Measurements from ENCODE around the gene OVCA2. TPM values are rescaled to one million over a fixed set of nuclear protein-coding genes. Genes with fewer than 3 reads are reported as not detected.
A peak's percentile ranks its signal among the peaks of the same experiment; 100 is the strongest.

OVCA2 gene
- total and polyA plus RNA-seq, 4 experiments from 2014 or later, result 27.9 to 90.3 (median 43.2) TPM

GRCh38 chr17:2034157-2034556, 7.7 kb upstream of the OVCA2 start:
- H3K27ac ChIP-seq (ENCODE audit: low read depth, low read length), result no peak overlapping the region
- ChIA-PET CTCF (ENCODE audit: partially characterized antibody) (interaction anchor here (0.9 kb wide), 1 partner anchor 20 kb away, joined by 3 read pairs; the partner anchor contains the start of gene HIC1), POLR2A (ENCODE audit: partially characterized antibody) (interaction anchor here (2.1 kb wide), 1 partner anchor 10 kb away, joined by 7 read pairs; the partner anchor contains the start of gene RTN4RL1)
- Mint-ChIP-seq H3K9me3 (no peaks in the 10 kb centered on the region), H3K36me3 (peaks cover 10 to 36% of the 10 kb centered on the region in 2 donors), H3K27me3 (no peaks in the 10 kb centered on the region), H3K4me3 (no peak overlapping the region), H3K27ac (no peak overlapping the region), H3K4me1 (peaks cover 9 to 32% (median 21%) of the 10 kb centered on the region in 4 donors)
- H3K4me3 ChIP-seq (ENCODE audit: low read length in 2 of 2), result no peak overlapping the region
- DNase-seq, result no peak
- no peaks in the 10 kb centered on the region for H3K27me3 ChIP-seq (ENCODE audit: insufficient read depth, low read length)
- peaks cover 30% of the 10 kb centered on the region for H3K36me3 ChIP-seq (ENCODE audit: insufficient read depth, low read length)
- intact Hi-C loops (cut with micrococcal nuclease), result no loop called here
- peaks cover 30% of the 10 kb centered on the region for H3K4me1 ChIP-seq (ENCODE audit: insufficient read depth, low read length)
- H3K9me3 ChIP-seq (ENCODE audit: control insufficient read depth in 1 of 2, low read length in 2 of 2), result no peaks in the 10 kb centered on the region

DNA sequence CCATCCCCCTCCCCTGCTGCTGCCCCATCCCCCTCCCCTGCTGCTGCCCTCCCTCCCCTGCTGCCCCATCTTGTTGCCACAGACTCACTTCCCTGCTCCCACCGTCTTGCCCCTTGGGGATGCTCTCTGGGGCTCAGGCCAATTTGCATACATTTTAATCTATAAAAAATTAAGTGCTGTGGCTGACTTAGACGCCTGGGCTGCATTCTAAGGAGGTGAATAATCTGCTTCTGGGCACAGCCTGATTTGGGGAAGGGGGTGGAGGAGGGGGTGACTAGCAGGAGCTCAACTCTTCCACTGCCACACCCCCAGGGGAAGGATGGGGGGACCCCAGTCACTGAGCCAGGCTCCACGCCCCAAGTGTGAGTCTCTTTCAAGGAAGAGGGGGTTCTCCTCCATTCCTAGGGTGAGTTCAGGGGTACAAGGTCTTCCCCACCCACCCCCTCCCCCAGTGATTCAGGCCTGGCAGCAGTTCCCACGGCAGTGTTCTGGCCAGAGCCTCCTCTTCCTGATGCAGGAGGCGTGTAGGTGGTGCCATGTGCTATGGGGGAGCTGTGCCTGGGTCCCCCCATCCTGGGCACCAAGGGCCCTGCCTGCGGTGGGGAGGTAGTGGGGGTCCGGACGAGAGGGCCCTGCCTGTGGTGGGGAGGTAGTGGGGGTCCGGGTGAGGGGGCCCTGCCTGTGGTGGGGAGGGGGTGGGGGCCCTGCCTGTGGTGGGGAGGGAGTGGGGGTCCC, 6.8 kb upstream of the OVCA2 start:
- intact Hi-C loops (cut with micrococcal nuclease), result no loop called here
- Mint-ChIP-seq H3K9me3 (no peaks in the 10 kb centered on the region), H3K27me3 (no peaks in the 10 kb centered on the region), H3K4me3 (no peak overlapping the region), H3K27ac (no peak overlapping the region), H3K36me3 (peaks cover 12 to 40% of the 10 kb centered on the region in 2 donors), H3K4me1 (peaks cover 9 to 32% (median 18%) of the 10 kb centered on the region in 4 donors)
- ChIA-PET CTCF (ENCODE audit: partially characterized antibody) (no interaction called here), POLR2A (ENCODE audit: partially characterized antibody) (interaction anchor here (1.0 kb wide), 1 partner anchor 318 kb away, joined by 3 read pairs; no protein-coding TSS in a partner anchor)
- no peak for DNase-seq
- no peaks in the 10 kb centered on the region for H3K27me3 ChIP-seq (ENCODE audit: insufficient read depth, low read length)
- no peak overlapping the region for H3K27ac ChIP-seq (ENCODE audit: low read depth, low read length)
- peaks cover 30% of the 10 kb centered on the region for H3K36me3 ChIP-seq (ENCODE audit: insufficient read depth, low read length)
- peaks cover 25% of the 10 kb centered on the region for H3K4me1 ChIP-seq (ENCODE audit: insufficient read depth, low read length)
- no peaks in the 10 kb centered on the region for H3K9me3 ChIP-seq (ENCODE audit: control insufficient read depth in 1 of 2, low read length in 2 of 2)
- no peak overlapping the region for H3K4me3 ChIP-seq (ENCODE audit: low read length in 2 of 2)

DNA sequence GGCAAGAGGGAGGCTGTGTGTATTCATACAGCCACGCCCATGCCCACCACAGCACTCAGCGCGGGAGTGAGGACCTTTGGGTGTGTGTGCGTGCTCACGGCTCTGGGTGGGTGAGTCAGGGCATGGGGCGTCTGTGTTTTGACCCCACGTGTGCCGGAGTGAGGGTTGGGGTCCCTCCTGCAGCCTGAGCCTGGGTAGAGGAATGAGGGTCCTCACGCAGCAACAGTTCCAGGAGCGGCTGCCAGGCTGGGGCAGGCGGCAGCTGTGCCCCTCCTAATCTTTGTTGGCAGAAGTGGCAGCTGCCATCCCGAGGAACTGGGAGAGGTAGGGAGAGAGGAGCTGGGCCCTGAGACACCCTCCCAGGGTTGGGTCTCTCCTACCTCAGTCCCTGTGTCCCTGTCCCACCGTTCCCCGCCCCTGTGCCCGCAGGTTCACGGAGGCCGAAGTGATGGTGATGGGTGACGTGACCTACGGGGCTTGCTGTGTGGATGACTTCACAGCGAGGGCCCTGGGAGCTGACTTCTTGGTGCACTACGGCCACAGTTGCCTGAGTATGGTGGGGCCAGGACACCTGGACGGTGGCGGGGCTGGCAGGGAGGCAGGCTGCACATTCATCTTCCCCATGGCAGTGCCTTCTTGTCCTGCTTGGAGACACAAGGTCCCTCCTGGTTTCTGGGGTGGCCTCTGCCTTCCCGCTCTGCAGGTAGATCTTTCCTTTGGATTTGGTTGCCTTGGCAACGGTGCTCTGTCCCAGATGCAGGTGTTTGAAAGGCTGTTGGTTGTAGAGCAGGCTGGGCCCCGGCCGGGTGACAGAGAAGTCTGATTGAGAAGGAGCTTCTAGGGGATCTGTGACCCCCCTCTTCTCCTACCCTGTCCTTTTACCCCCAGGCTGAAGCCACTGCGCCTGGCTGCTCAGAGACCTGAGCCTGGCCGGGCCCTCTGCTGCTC, 6.0 kb upstream of the OVCA2 start:
- ChIA-PET POLR2A (ENCODE audit: partially characterized antibody) (interaction anchor here (1.0 kb wide), 1 partner anchor 319 kb away, joined by 3 read pairs; no protein-coding TSS in a partner anchor), CTCF (ENCODE audit: partially characterized antibody) (no interaction called here)
- no peak overlapping the region for H3K27ac ChIP-seq (ENCODE audit: low read depth, low read length)
- no peaks in the 10 kb centered on the region for H3K9me3 Mint-ChIP-seq
- peaks cover 21% of the 10 kb centered on the region for H3K4me1 ChIP-seq (ENCODE audit: insufficient read depth, low read length)
- H3K4me1 Mint-ChIP-seq, result peaks cover 8 to 27% (median 13%) of the 10 kb centered on the region in 4 donors
- no peak overlapping the region for H3K4me3 Mint-ChIP-seq
- intact Hi-C loops (cut with micrococcal nuclease), result no loop called here
- H3K36me3 Mint-ChIP-seq, result peaks cover 13 to 36% of the 10 kb centered on the region in 2 donors
- DNase-seq, result no peak
- H3K4me3 ChIP-seq (ENCODE audit: low read length in 2 of 2), result no peak overlapping the region
- H3K36me3 ChIP-seq (ENCODE audit: insufficient read depth, low read length), result peaks cover 30% of the 10 kb centered on the region
- no peak overlapping the region for H3K27ac Mint-ChIP-seq
- no peaks in the 10 kb centered on the region for H3K27me3 ChIP-seq (ENCODE audit: insufficient read depth, low read length)
- H3K9me3 ChIP-seq (ENCODE audit: control insufficient read depth in 1 of 2, low read length in 2 of 2), result no peaks in the 10 kb centered on the region
- H3K27me3 Mint-ChIP-seq, result no peaks in the 10 kb centered on the region

- intact Hi-C loops (cut with micrococcal nuclease), result no loop called here
- no peak overlapping the region for H3K4me3 ChIP-seq (ENCODE audit: low read length in 2 of 2)
- H3K27ac ChIP-seq (ENCODE audit: low read depth, low read length), result no peak overlapping the region
- Mint-ChIP-seq H3K36me3 (peaks cover 13 to 40% of the 10 kb centered on the region in 2 donors), H3K27me3 (no peaks in the 10 kb centered on the region), H3K4me3 (no peak overlapping the region), H3K4me1 (peaks cover 7 to 24% (median 12%) of the 10 kb centered on the region in 4 donors), H3K9me3 (no peaks in the 10 kb centered on the region), H3K27ac (peak overlapping the region in 1 of 7 donors; percentile 15)
- CTCF ChIA-PET (ENCODE audit: partially characterized antibody), result no interaction called here
- H3K9me3 ChIP-seq (ENCODE audit: control insufficient read depth in 1 of 2, low read length in 2 of 2), result no peaks in the 10 kb centered on the region
- peaks cover 30% of the 10 kb centered on the region for H3K36me3 ChIP-seq (ENCODE audit: insufficient read depth, low read length)
- DNase-seq, result no peak
- H3K27me3 ChIP-seq (ENCODE audit: insufficient read depth, low read length), result no peaks in the 10 kb centered on the region
- H3K4me1 ChIP-seq (ENCODE audit: insufficient read depth, low read length), result peaks cover 14% of the 10 kb centered on the region
- POLR2A ChIA-PET (ENCODE audit: partially characterized antibody), result no interaction called here
Observed at GRCh38 chr17:2037155-2037554, 4.7 kb upstream of the OVCA2 start.

GRCh38 chr17:2040219-2040827, 1.5 kb upstream of the OVCA2 start:
- H3K4me1 Mint-ChIP-seq, result peaks cover 6 to 32% (median 14%) of the 10 kb centered on the region in 4 donors
- Histone ChIP-seq H3K4me1 (ENCODE audit: insufficient read depth, low read length) (peaks cover 24% of the 10 kb centered on the region), H3K27me3 (ENCODE audit: insufficient read depth, low read length) (no peaks in the 10 kb centered on the region), H3K4me3 (ENCODE audit: low read length in 2 of 2) (no peak overlapping the region), H3K36me3 (ENCODE audit: insufficient read depth, low read length) (peaks cover 39% of the 10 kb centered on the region), H3K9me3 (ENCODE audit: control insufficient read depth in 1 of 2, low read length in 2 of 2) (no peaks in the 10 kb centered on the region), H3K27ac (ENCODE audit: low read depth, low read length) (no peak overlapping the region)
- peak overlapping the region; percentile 40 to 93 (median 64) for H3K4me3 Mint-ChIP-seq
- ChIA-PET CTCF (ENCODE audit: partially characterized antibody) (interaction anchor here (0.8 to 1.6 kb wide), 4 partner anchors 9 to 213 kb away, joined by 3 to 4 read pairs (median 3); no protein-coding TSS in a partner anchor), POLR2A (ENCODE audit: partially characterized antibody) (interaction anchor here (1.2 to 3.0 kb wide), 6 partner anchors 10 to 391 kb away, joined by 3 to 13 read pairs (median 6); partner anchors contain the start of genes DPH1, HIC1, RILP and RTN4RL1)
- H3K27me3 Mint-ChIP-seq, result no peaks in the 10 kb centered on the region
- H3K36me3 Mint-ChIP-seq, result peaks cover 15 to 48% of the 10 kb centered on the region in 2 donors
- peaks cover 0 to 2% (median 0%) of the 10 kb centered on the region in 8 donors for H3K9me3 Mint-ChIP-seq
- peak overlapping the region in 6 of 7 donors; percentile 79 to 89 (median 85) for H3K27ac Mint-ChIP-seq
- no peak for DNase-seq
- intact Hi-C loops (cut with micrococcal nuclease), result loop anchor here (5.0 to 10.0 kb wide), 3 partner anchors 208 to 396 kb away; partner anchors contain the start of genes RILP, RPA1 and SCARF1

GRCh38 chr17:2040942-2041560, 771 bp upstream of the OVCA2 start:
- Histone ChIP-seq H3K27ac (ENCODE audit: low read depth, low read length) (peak overlapping the region; percentile 85), H3K9me3 (ENCODE audit: control insufficient read depth in 1 of 2, low read length in 2 of 2) (no peaks in the 10 kb centered on the region), H3K27me3 (ENCODE audit: insufficient read depth, low read length) (no peaks in the 10 kb centered on the region), H3K4me1 (ENCODE audit: insufficient read depth, low read length) (peaks cover 24% of the 10 kb centered on the region), H3K4me3 (ENCODE audit: low read length in 2 of 2) (peak overlapping the region; percentile 29 to 79), H3K36me3 (ENCODE audit: insufficient read depth, low read length) (peaks cover 39% of the 10 kb centered on the region)
- DNase-seq, result no peak
- Mint-ChIP-seq H3K27me3 (no peaks in the 10 kb centered on the region), H3K4me1 (peaks cover 6 to 32% (median 14%) of the 10 kb centered on the region in 4 donors), H3K27ac (peak overlapping the region; percentile 79 to 89 (median 84)), H3K9me3 (peaks cover 0 to 2% (median 0%) of the 10 kb centered on the region in 8 donors), H3K4me3 (peak overlapping the region; percentile 40 to 94 (median 69)), H3K36me3 (peaks cover 15 to 44% of the 10 kb centered on the region in 2 donors)
- intact Hi-C loops (cut with micrococcal nuclease), result loop anchor here (1.0 to 10.0 kb wide), 5 partner anchors 9 to 396 kb away; partner anchors contain the start of genes DPH1, RILP, RPA1 and SCARF1
- ChIA-PET POLR2A (ENCODE audit: partially characterized antibody) (interaction anchor here (1.0 to 3.0 kb wide), 12 partner anchors 9 to 324 kb away, joined by 3 to 13 read pairs (median 3); partner anchors contain the start of genes DPH1, HIC1 and RTN4RL1), CTCF (ENCODE audit: partially characterized antibody) (interaction anchor here (1.0 to 1.6 kb wide), 3 partner anchors 158 to 213 kb away, joined by 3 to 4 read pairs (median 3); no protein-coding TSS in a partner anchor)

All from CD4-positive, alpha-beta memory T cell (primary cell).